C4-2B (cell line): ENCODE results near the gene ZNF641.

Experiments used
- H3K27ac ChIP-seq: fragments of 450-650 bp; 2 replicates; pipeline ENCODE4 v1.5.1; 2017
- ZFX ChIP-seq: fragments of 450-650 bp; IDR thresholded peaks from 2 replicates; pipeline ENCODE4 v1.6.1; 2017
- TF ChIP-seq, protein P1 (sequence below): fragments of 450-650 bp; conservative IDR thresholded peaks from 2 replicates; pipeline ENCODE4 v1.5.1; 2017; ENCODE audit warnings: mild to moderate bottlenecking

The ZNF641 gene

GRCh38 chr12:48350249-48351021, at the start of gene ZNF641:
Gene ZNF641 (minus strand): TSS chr12:48350919. CDS start chr12:48348090, 2,829 bp downstream.
- peak within 1 kb of the TSS; percentile 80 for H3K27ac ChIP-seq
- TF ChIP-seq, protein P1, sequence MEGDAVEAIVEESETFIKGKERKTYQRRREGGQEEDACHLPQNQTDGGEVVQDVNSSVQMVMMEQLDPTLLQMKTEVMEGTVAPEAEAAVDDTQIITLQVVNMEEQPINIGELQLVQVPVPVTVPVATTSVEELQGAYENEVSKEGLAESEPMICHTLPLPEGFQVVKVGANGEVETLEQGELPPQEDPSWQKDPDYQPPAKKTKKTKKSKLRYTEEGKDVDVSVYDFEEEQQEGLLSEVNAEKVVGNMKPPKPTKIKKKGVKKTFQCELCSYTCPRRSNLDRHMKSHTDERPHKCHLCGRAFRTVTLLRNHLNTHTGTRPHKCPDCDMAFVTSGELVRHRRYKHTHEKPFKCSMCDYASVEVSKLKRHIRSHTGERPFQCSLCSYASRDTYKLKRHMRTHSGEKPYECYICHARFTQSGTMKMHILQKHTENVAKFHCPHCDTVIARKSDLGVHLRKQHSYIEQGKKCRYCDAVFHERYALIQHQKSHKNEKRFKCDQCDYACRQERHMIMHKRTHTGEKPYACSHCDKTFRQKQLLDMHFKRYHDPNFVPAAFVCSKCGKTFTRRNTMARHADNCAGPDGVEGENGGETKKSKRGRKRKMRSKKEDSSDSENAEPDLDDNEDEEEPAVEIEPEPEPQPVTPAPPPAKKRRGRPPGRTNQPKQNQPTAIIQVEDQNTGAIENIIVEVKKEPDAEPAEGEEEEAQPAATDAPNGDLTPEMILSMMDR = no peak
- no peak for TF ChIP-seq ZFX

DNA sequence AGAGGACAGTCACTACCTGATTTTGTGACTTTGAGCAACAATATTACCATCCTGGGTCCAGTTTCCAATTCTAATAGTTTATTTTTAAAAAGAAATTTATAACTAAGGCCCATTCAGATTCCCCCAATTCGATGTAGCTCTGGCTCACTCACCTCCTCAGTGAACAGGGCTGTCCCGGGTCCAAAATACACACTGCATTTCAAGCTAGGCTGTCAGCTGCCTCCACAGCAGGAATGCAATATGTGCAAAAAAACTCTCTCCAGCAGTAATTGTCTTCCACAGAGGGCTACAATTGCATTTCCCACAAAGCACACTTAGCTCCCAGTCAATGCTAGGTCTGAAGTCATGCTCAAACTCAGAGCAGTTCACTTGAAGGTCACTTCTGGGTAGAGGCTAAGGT, 39.3 kb upstream of the ZNF641 start:
- TF ChIP-seq, protein P1 = no peak
- no peak for TF ChIP-seq ZFX
- H3K27ac ChIP-seq = no peak overlapping the region

GRCh38 chr12:48389409-48389808, 38.7 kb upstream of the ZNF641 start:
- H3K27ac ChIP-seq = no peak overlapping the region
- TF ChIP-seq, protein P1 = no peak

- no peak for TF ChIP-seq ZFX
- TF ChIP-seq, protein P1 = no peak
- H3K27ac ChIP-seq = no peak overlapping the region
Measured at GRCh38 chr12:48388938-48389337, 38.2 kb upstream of the ZNF641 start.

DNA sequence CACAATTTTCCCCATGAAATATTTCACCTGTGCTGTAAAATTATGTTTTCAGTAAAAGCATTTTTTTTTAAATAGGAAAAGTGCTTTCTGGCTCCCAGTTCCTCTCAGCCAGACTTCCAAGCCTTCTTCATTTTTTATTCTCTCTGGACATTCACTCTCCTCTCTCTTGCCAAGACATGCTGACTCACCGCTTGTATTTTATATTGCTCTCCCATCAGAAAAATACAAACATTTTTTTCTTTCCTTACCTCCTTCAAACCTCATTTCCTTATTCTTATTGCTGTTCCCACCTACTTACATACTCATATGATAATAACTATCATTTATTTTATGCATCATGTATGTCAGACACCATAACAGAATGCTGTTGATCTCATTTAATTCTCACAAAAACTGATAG, 37.7 kb upstream of the ZNF641 start:
- H3K27ac ChIP-seq = no peak overlapping the region
- TF ChIP-seq, protein P1 = no peak
- no peak for TF ChIP-seq ZFX

DNA sequence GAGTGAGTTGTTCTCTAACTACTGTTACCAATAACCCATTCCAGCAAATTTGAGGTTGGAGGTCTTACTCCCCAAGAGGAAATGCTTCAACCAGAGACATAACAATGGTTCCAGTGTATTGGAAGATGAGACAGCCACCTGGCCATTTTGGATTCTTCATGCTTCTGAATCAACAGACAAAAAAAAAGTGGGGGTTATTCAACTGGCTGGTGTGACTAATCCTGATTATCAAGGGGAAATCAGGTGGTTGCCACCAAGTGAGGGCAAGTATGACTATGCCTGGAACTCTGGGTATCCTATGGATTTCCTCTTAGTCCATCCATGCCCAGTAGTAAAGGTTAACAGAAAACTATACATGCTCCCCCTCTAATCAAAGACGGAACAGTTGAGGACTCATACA, 29.9 kb upstream of the ZNF641 start:
- TF ChIP-seq ZFX = no peak
- TF ChIP-seq, protein P1 = no peak
- no peak overlapping the region for H3K27ac ChIP-seq

DNA sequence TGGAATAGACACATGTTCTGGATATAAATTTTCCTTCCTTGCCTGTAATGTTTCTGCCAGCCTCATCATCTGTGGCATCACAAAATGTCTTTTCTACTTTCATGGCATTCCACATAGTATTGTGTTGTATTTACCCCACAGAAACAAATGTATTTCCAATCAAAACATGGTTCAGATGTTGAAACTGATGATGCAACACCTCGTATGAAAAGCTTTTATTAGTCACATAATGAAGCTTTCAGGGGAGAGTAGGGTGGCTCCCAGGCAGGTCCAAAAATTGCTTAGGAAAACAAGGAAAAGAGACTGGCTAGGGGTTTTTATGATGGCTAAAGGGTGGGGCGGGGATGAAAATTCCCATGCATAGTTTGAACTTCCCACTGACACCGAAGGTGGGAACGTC, 29.1 kb upstream of the ZNF641 start:
- TF ChIP-seq, protein P1 = no peak
- TF ChIP-seq ZFX = no peak
- H3K27ac ChIP-seq = no peak overlapping the region
